Measurements from ENCODE around the gene PARD3B. TPM values are rescaled to one million over a fixed set of nuclear protein-coding genes. Genes with fewer than 3 reads are reported as not detected.

PARD3B gene
- total RNA-seq, 1 donor from 2014 or later = 0.66 TPM

DNA sequence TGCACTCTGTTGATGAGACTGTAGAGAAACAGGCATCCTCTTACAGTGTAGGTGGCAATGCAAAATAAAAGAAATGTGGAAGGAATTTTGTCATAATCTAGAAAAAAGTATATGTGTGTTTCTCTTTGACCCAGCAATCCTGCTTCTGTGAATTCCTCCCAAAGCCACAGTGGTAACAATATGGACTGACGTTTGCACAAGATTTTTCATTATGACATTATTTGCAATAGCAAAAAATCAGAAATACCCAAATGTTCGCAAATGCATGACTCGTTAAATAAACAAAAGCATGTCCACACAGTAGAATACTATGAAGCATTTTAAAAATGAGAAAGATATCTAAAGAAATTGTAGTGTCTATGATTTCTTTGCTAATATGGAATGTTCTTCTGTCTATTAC, 881.8 kb downstream of the PARD3B start:
- Mint-ChIP-seq H3K27me3 (ENCODE audit: unreplicated experiment) (no peaks in the 10 kb centered on the region), H3K4me3 (ENCODE audit: unreplicated experiment) (no peak overlapping the region), H3K4me1 (ENCODE audit: low read depth, unreplicated experiment) (no peaks in the 10 kb centered on the region), H3K9me3 (ENCODE audit: unreplicated experiment) (no peaks in the 10 kb centered on the region), H3K27ac (ENCODE audit: unreplicated experiment) (no peak overlapping the region), H3K36me3 (ENCODE audit: unreplicated experiment) (peaks cover under 1% of the 10 kb centered on the region)
- no peak for TF ChIP-seq CTCF (IDR thresholded peaks at IDR 0.05; ENCODE audit: partially characterized antibody, unreplicated experiment)
- DNase-seq = no peak

DNA sequence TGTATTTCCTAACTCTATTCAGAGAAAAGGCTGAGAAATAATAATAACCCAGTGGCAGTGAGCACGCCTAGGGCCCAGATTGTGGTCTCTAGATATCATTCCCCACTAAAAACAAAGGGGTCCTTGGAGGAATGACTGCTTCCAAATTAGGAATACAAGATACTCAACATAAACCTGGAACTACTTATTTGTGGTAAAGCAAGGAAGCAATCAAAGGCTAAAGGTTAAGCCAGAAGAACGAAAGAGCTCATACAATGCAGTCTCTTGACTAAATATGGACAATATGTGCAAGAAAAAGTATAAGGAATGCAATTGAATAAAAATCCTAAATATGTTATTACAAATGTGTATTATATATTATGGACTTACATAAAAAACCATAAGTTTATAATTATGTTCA, 883.5 kb downstream of the PARD3B start:
- no peaks in the 10 kb centered on the region for H3K9me3 Mint-ChIP-seq (ENCODE audit: unreplicated experiment)
- no peaks in the 10 kb centered on the region for H3K27me3 Mint-ChIP-seq (ENCODE audit: unreplicated experiment)
- H3K27ac Mint-ChIP-seq (ENCODE audit: unreplicated experiment) = no peak overlapping the region
- no peak overlapping the region for H3K4me3 Mint-ChIP-seq (ENCODE audit: unreplicated experiment)
- no peak for DNase-seq
- H3K36me3 Mint-ChIP-seq (ENCODE audit: unreplicated experiment) = no peaks in the 10 kb centered on the region
- TF ChIP-seq CTCF (IDR thresholded peaks at IDR 0.05; ENCODE audit: partially characterized antibody, unreplicated experiment) = no peak
- no peaks in the 10 kb centered on the region for H3K4me1 Mint-ChIP-seq (ENCODE audit: low read depth, unreplicated experiment)

GRCh38 chr2:205435970-205436369, 890.7 kb downstream of the PARD3B start:
- Mint-ChIP-seq H3K27ac (ENCODE audit: unreplicated experiment) (no peak overlapping the region), H3K9me3 (ENCODE audit: unreplicated experiment) (no peaks in the 10 kb centered on the region), H3K4me3 (ENCODE audit: unreplicated experiment) (no peak overlapping the region), H3K36me3 (ENCODE audit: unreplicated experiment) (no peaks in the 10 kb centered on the region), H3K4me1 (ENCODE audit: low read depth, unreplicated experiment) (no peaks in the 10 kb centered on the region), H3K27me3 (ENCODE audit: unreplicated experiment) (no peaks in the 10 kb centered on the region)
- DNase-seq = no peak
- no peak for TF ChIP-seq CTCF (IDR thresholded peaks at IDR 0.05; ENCODE audit: partially characterized antibody, unreplicated experiment)

DNA sequence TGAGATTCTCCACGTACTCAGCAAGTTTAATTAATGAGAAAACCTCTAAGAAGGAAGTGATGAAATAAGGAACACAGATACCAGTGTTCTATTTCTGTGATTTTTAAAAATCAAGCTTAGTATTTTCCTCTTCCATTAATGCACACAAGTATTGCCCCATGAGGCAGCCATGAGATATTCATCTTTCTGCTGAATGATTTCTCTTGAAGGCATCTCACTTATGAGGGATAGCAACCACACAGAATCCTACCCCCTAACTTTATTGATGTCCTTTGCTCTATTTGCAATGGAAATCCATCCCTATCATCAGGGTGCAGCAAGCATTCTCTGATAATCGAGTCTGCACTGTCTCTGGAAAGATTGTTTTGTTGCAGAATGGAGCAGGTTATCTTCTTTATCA, 893.0 kb downstream of the PARD3B start:
- Mint-ChIP-seq H3K27ac (ENCODE audit: unreplicated experiment) (no peak overlapping the region), H3K27me3 (ENCODE audit: unreplicated experiment) (no peaks in the 10 kb centered on the region), H3K36me3 (ENCODE audit: unreplicated experiment) (peaks cover 3% of the 10 kb centered on the region), H3K9me3 (ENCODE audit: unreplicated experiment) (no peaks in the 10 kb centered on the region), H3K4me1 (ENCODE audit: low read depth, unreplicated experiment) (no peaks in the 10 kb centered on the region), H3K4me3 (ENCODE audit: unreplicated experiment) (no peak overlapping the region)
- no peak for DNase-seq
- TF ChIP-seq CTCF (IDR thresholded peaks at IDR 0.05; ENCODE audit: partially characterized antibody, unreplicated experiment) = no peak

DNA sequence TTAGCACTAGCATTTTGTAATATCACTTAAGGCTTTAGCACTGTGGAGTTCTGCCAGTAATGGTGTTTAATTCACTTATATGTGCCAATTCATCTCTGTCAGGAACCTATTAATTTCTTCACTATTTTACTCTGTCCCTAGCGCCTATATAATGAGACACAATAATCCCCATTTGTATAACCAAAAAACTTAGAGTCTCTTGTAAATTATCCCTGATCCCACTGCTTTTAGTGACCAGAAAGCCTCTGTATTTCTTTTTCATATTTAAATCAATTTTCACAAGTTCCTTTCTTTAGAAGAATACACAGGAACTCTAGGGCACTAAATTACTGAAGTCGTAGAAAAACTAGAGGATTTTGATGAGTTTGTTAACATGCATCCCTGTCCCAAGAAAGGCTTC, 894.3 kb downstream of the PARD3B start:
- DNase-seq = no peak
- H3K27me3 Mint-ChIP-seq (ENCODE audit: unreplicated experiment) = no peaks in the 10 kb centered on the region
- peaks cover 10% of the 10 kb centered on the region for H3K36me3 Mint-ChIP-seq (ENCODE audit: unreplicated experiment)
- no peaks in the 10 kb centered on the region for H3K4me1 Mint-ChIP-seq (ENCODE audit: low read depth, unreplicated experiment)
- H3K4me3 Mint-ChIP-seq (ENCODE audit: unreplicated experiment) = no peak overlapping the region
- H3K27ac Mint-ChIP-seq (ENCODE audit: unreplicated experiment) = no peak overlapping the region
- no peak for TF ChIP-seq CTCF (IDR thresholded peaks at IDR 0.05; ENCODE audit: partially characterized antibody, unreplicated experiment)
- no peaks in the 10 kb centered on the region for H3K9me3 Mint-ChIP-seq (ENCODE audit: unreplicated experiment)
